ENCODE results near the gene FOXN4. TPM values are rescaled to one million over a fixed set of nuclear protein-coding genes. Genes with fewer than 3 reads are reported as not detected.

FOXN4 gene
- total and polyA plus RNA-seq, 2 donors (not counting 3 experiments of a cell fraction or from before 2014, with no cell fraction given): not detected

DNA sequence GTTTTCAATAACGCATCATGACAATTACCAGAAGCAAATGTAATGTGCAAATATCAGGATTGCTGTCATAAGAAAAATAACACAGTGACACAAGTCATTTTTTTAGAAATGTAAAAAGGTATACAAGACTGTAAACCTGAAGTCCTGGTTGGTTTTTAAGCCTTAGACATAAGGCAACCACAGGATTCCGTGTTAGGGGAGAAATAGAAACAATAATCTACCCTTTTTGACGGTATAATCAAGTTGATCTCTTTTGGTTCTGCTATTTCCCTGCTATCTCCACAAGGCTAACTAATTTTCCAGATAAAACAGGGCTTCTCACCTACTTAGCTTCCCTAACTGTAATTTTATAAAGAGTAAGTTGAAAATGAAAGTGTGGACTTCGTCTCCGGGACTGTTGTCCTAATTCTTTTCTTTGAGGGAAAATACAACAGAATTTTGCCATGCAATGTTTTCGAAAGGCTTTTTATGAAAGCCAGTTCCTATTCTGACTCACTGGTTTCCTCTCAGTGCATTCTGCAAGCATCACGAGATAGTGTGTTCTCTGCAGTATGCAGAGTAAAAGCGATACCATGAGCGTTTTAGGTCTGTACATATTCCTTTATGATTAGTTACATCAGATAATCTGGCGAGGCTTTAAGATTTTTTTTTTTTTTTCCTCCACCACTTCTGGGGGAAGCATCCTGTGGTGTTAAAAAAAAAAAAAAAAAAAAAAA lies 49.2 kb upstream of the FOXN4 start:
- H2AFZ ChIP-seq (ENCODE audit: low read depth, low read length): peak overlapping the region; percentile 13

DNA sequence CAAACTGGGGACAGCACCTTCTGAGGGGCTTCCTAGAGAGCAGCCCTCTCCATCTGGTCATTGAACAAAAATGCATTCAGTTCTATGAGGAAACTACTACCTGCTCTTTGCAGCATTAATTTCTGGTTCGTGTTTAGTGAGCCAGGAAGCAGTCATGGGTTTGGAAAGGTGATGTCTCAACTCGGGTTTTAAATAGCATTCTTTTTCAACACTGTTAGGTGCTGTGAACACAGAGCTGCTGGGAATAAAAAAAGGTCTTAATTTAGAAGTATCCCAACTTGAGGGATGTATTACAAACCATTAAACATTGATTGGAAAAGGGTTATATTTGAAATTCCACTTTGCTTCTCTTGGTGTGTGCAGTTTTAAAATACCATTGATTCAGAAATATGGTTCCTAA lies 47.9 kb upstream of the FOXN4 start:
- DNase-seq (ENCODE audit: low read depth, low spot score) (no peak), FAIRE-seq (no peak)
- Histone ChIP-seq H3K9ac (replicated peaks; ENCODE audit: extremely low read depth, insufficient read depth, low read length) (no peak overlapping the region), H4K20me1 (replicated peaks; ENCODE audit: control insufficient read depth, extremely low read depth, insufficient read depth, low read length) (no peaks in the 10 kb centered on the region), H3K9me1 (replicated peaks; ENCODE audit: control insufficient read depth, extremely low read depth, insufficient read depth, low read length) (no peaks in the 10 kb centered on the region), H3K4me1 (ENCODE audit: control insufficient read depth, extremely low read depth, insufficient read depth, low read length) (no peaks in the 10 kb centered on the region), H3K79me2 (ENCODE audit: control insufficient read depth, insufficient read depth, low read length) (no peaks in the 10 kb centered on the region), H3K9me3 (replicated peaks; ENCODE audit: control insufficient read depth, insufficient read depth, low read length) (no peaks in the 10 kb centered on the region), H3K27ac (ENCODE audit: insufficient read depth, low read depth, low read length) (no peak overlapping the region), H3K27me3 (ENCODE audit: control insufficient read depth in 2 of 2, insufficient read depth in 2 of 2, low read length in 2 of 2) (no peaks in the 10 kb centered on the region), H2AFZ (ENCODE audit: low read depth, low read length) (no peak overlapping the region), H3K4me2 (ENCODE audit: insufficient read depth, low read length) (no peak overlapping the region), H3K36me3 (ENCODE audit: control insufficient read depth in 2 of 2, extremely low read depth in 1 of 2, insufficient read depth in 2 of 2, low read length in 2 of 2) (no peaks in the 10 kb centered on the region), H3K4me3 (replicated peaks in 1 of 3; ENCODE audit: insufficient read depth in 1 of 3, low read depth in 1 of 3, low read length in 3 of 3) (no peak overlapping the region)
- intact Hi-C loops (cut with micrococcal nuclease) (no loop called here), dilution Hi-C loops (cut with MboI; ENCODE audit: extremely low pct_ligation_motif_present, low sequenced_read_pairs) (no loop called here)
- no peak for TF ChIP-seq FOS (IDR thresholded peaks at IDR 0.05; ENCODE audit: borderline replicate concordance, insufficient read depth, low read length)
- TF ChIP-seq JUN (IDR thresholded peaks at IDR 0.05; ENCODE audit: borderline replicate concordance, insufficient read depth, insufficient read length, low read depth): no peak
- TF ChIP-seq MYC (IDR thresholded peaks at IDR 0.05; ENCODE audit: low read depth, low read length): no peak
- TF ChIP-seq POLR2A (IDR thresholded peaks at IDR 0.05; ENCODE audit: low read depth, low read length): no peak
- TF ChIP-seq EZH2 (IDR thresholded peaks at IDR 0.05; ENCODE audit: borderline replicate concordance, low read depth, low read length, severe bottlenecking): no peak
- TF ChIP-seq, protein P1, sequence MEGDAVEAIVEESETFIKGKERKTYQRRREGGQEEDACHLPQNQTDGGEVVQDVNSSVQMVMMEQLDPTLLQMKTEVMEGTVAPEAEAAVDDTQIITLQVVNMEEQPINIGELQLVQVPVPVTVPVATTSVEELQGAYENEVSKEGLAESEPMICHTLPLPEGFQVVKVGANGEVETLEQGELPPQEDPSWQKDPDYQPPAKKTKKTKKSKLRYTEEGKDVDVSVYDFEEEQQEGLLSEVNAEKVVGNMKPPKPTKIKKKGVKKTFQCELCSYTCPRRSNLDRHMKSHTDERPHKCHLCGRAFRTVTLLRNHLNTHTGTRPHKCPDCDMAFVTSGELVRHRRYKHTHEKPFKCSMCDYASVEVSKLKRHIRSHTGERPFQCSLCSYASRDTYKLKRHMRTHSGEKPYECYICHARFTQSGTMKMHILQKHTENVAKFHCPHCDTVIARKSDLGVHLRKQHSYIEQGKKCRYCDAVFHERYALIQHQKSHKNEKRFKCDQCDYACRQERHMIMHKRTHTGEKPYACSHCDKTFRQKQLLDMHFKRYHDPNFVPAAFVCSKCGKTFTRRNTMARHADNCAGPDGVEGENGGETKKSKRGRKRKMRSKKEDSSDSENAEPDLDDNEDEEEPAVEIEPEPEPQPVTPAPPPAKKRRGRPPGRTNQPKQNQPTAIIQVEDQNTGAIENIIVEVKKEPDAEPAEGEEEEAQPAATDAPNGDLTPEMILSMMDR (IDR thresholded peaks at IDR 0.05; ENCODE audit: extremely low read depth in 1 of 2, insufficient read depth in 1 of 2, low read depth in 1 of 2, low read length in 2 of 2): no peak
- TF ChIP-seq, protein P2, sequence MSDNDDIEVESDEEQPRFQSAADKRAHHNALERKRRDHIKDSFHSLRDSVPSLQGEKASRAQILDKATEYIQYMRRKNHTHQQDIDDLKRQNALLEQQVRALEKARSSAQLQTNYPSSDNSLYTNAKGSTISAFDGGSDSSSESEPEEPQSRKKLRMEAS (IDR thresholded peaks at IDR 0.05; ENCODE audit: insufficient read depth, insufficient read length): no peak
- no peak for TF ChIP-seq GATA2 (IDR thresholded peaks at IDR 0.05; ENCODE audit: insufficient read depth, insufficient read length, low read depth, low read length)
- no peak for TF ChIP-seq POLR2AphosphoS5 (IDR thresholded peaks at IDR 0.05; ENCODE audit: insufficient read depth, low read depth, low read length)
- BruUV-seq (replicated peaks): no TSS peak
- ChIA-PET CTCF (interaction anchor here (0.8 to 1.1 kb wide), 2 partner anchors 8 to 33 kb away, joined by 3 read pairs; no protein-coding TSS in a partner anchor), POLR2A (no interaction called here)

More for the DNA sequence above, 49.2 kb upstream of the FOXN4 start:
- no peaks in the 10 kb centered on the region for H3K79me2 ChIP-seq (ENCODE audit: control insufficient read depth, insufficient read depth, low read length)
- FAIRE-seq (peak; percentile 21), DNase-seq (ENCODE audit: low read depth, low spot score) (peak; percentile 47)
- BruUV-seq (replicated peaks): no TSS peak
- H3K9me3 ChIP-seq (replicated peaks; ENCODE audit: control insufficient read depth, insufficient read depth, low read length): no peaks in the 10 kb centered on the region
- H3K4me2 ChIP-seq (ENCODE audit: insufficient read depth, low read length): peak overlapping the region; percentile 82
- peak overlapping the region; percentile 51 for H3K9ac ChIP-seq (replicated peaks; ENCODE audit: extremely low read depth, insufficient read depth, low read length)
- ChIA-PET CTCF (no interaction called here), POLR2A (interaction anchor here (0.6 kb wide), 1 partner anchor 38 kb away, joined by 6 read pairs; no protein-coding TSS in a partner anchor)
- no peaks in the 10 kb centered on the region for H3K36me3 ChIP-seq (ENCODE audit: control insufficient read depth in 2 of 2, extremely low read depth in 1 of 2, insufficient read depth in 2 of 2, low read length in 2 of 2)
- intact Hi-C loops (cut with micrococcal nuclease): no loop called here
- no peaks in the 10 kb centered on the region for H4K20me1 ChIP-seq (replicated peaks; ENCODE audit: control insufficient read depth, extremely low read depth, insufficient read depth, low read length)
- dilution Hi-C loops (cut with MboI; ENCODE audit: extremely low pct_ligation_motif_present, low sequenced_read_pairs): no loop called here
- peak; percentile 19 for TF ChIP-seq FOS (IDR thresholded peaks at IDR 0.05; ENCODE audit: borderline replicate concordance, insufficient read depth, low read length)
- no peak for TF ChIP-seq GATA2 (IDR thresholded peaks at IDR 0.05; ENCODE audit: insufficient read depth, insufficient read length, low read depth, low read length)
- no peaks in the 10 kb centered on the region for H3K4me1 ChIP-seq (ENCODE audit: control insufficient read depth, extremely low read depth, insufficient read depth, low read length)
- no peaks in the 10 kb centered on the region for H3K9me1 ChIP-seq (replicated peaks; ENCODE audit: control insufficient read depth, extremely low read depth, insufficient read depth, low read length)
- peak overlapping the region in 1 of 3 experiments; percentile 56 for H3K4me3 ChIP-seq (replicated peaks in 1 of 3; ENCODE audit: insufficient read depth in 1 of 3, low read depth in 1 of 3, low read length in 3 of 3)
- H3K27ac ChIP-seq (ENCODE audit: insufficient read depth, low read depth, low read length): peak overlapping the region; percentile 12
- H3K27me3 ChIP-seq (ENCODE audit: control insufficient read depth in 2 of 2, insufficient read depth in 2 of 2, low read length in 2 of 2): peaks cover 0 to 6% of the 10 kb centered on the region in 2 experiments

Data from endothelial cell of umbilical vein (primary cell).